ENCODE data around the gene LIN7B.

DNA sequence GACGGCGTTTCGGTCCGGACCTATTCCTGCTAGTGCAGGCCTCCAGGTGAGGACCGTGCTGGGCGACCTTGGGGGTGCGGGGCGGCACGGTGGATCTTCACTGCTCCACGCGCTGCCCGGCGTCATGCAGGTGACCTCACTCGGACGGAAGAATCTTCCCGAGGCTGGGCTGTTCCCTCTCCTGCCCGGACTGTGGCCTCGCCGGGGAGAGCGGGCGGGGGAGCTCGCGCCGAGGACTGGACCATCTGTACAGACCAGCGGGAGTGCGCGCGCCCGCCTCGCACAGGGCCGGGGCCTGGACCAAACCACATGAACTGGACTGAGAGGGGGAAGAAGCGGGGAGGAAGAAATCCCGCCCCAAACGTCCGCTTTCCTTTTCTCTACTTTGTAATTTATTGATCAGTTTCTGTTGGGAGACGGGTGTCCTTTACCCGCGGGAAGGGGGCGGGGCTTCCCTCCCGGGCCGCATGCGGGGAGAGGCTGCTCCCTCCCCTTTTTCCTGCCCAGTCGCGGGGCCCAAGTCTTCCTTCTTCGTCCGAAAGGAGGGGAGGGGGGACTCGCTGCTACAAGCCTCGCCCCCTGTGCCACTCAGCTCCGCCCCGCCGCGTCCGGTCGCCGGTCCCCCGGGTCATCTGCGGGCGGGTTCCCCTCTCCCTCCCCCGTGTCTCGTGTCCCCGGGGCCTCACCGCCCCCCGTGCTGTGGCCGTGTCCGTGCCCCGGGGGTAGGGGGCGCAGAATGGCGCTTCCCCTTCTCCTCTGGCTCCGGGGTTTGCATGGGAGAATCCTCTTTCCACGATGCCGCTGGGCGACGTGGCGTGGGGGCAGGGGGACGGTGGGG lies 36.2 kb downstream of the LIN7B start:
- TF ChIP-seq, protein P1, sequence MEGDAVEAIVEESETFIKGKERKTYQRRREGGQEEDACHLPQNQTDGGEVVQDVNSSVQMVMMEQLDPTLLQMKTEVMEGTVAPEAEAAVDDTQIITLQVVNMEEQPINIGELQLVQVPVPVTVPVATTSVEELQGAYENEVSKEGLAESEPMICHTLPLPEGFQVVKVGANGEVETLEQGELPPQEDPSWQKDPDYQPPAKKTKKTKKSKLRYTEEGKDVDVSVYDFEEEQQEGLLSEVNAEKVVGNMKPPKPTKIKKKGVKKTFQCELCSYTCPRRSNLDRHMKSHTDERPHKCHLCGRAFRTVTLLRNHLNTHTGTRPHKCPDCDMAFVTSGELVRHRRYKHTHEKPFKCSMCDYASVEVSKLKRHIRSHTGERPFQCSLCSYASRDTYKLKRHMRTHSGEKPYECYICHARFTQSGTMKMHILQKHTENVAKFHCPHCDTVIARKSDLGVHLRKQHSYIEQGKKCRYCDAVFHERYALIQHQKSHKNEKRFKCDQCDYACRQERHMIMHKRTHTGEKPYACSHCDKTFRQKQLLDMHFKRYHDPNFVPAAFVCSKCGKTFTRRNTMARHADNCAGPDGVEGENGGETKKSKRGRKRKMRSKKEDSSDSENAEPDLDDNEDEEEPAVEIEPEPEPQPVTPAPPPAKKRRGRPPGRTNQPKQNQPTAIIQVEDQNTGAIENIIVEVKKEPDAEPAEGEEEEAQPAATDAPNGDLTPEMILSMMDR (IDR thresholded peaks at IDR 0.05; ENCODE audit: low read depth, low read length, poor library complexity, severe bottlenecking): no peak
- no peak for TF ChIP-seq EZH2phosphoT487 (IDR thresholded peaks at IDR 0.05; ENCODE audit: borderline replicate concordance, low read length)

Data from DOHH2 (cell line).